HG03575 (cell line): ENCODE results near the gene MLXIPL.
"Not testable (repeated sequence)": the region's sequence is repeated elsewhere in the genome, so short reads cannot be mapped to it uniquely, and the experiment has no call there.

Experiments used
- ATAC-seq: cut with Tn5 transposase; IDR thresholded peaks from one replicate; pipeline ENCODE4 v1.9.1; 2021; ENCODE audit not compliant: unreplicated experiment, insufficient number of reproducible peaks, low FRiP score; ENCODE audit errors: extremely low read depth

Gene MLXIPL

DNA sequence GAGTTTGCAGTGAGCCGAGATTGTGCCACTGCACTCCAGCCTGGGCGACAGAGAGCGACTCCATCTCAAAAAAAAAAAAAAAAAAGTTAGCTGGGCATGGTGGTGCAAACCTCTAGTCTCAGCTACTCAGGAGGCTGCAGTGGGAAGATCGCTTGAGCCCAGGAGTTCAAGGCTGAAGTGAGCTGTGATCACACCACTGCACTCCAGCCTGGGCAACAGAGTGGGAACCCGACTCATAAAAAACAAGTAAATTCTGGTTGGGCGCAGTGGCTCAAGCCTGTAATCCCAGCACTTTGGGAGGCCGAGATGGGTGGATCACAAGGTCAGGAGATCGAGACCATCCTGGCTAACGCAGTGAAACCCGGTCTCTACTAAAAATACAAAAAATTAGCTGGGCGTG lies 4.9 kb downstream of the MLXIPL start:
- ATAC-seq, result not testable (repeated sequence)

DNA sequence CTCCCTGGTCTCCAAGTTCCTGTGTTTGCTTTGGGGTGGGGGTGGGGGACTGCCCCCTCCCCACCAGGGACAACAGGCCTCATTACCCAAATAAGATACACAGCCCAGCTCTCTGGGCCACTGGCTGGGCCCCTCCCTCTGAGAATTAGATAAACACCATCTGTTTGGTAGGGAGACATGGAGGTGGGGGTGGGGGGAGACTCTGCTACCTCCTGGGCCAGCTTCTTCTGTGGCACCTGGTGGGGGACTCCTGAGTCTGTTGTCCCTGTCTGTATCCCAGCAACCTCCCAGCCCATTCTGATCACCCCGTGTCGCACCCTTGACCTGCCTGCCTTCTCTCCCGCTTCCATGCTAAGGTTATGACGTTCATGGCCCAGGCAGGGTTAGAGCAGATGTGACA lies 5.8 kb downstream of the MLXIPL start:
- ATAC-seq, result no peak

DNA sequence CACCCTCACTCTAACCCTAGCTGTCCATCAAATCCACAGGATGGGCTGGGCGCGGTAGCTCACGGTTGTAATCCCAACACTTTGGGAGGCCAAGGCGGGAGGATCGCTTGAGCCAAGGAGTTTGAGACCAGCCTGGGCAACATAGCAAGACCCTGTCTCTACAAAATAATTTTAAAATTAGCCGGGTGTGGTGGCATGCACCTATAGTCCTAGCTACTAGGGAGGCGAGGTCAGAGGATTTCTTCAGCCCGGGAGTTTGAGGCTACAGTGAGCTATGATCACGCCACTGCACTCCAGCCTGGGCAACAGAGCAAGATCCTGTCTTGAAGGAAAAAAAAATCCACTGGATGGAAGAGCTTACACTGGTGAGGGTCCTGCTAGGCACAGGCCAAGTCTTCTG lies 6.8 kb downstream of the MLXIPL start:
- not testable (repeated sequence) for ATAC-seq

DNA sequence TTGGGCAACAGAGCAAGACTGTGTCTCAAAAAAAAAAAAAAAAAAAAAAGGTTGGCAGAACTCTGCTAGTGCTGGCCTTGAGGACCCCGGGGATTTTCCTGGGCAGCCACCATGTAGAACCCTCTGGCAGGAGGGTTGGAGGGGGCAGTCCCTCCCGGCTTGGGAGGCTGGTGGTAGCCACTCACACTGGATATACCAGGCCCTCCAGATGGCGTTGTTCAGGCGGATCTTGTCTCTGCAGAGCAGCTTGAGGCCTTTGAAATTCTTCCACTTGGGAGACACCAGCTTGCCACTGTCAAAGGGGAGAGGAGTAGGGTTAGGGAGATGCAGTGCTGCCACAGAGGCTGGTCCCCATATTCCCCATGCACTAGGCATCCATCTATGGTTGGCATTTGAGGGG lies 8.4 kb downstream of the MLXIPL start:
- no peak for ATAC-seq

DNA sequence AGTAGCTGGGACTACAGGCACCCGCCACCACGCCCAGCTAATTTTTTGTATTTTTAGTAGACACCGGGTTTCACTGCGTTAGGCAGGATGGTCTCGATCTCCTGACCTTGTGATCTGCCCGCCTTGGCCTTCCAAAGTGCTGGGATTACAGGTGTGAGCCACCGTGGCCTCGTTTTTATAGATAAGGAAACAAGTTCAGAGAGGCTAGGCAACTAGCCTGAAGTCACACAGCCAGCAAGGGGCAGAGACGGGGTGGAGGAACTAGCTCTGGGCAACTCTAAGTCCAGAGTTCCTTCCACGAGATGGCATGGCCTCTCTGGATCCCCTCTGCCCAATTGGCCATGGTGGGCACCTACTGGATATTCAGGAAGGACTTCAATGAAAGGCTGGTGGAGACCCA lies 9.4 kb downstream of the MLXIPL start:
- ATAC-seq, result not testable (repeated sequence)

DNA sequence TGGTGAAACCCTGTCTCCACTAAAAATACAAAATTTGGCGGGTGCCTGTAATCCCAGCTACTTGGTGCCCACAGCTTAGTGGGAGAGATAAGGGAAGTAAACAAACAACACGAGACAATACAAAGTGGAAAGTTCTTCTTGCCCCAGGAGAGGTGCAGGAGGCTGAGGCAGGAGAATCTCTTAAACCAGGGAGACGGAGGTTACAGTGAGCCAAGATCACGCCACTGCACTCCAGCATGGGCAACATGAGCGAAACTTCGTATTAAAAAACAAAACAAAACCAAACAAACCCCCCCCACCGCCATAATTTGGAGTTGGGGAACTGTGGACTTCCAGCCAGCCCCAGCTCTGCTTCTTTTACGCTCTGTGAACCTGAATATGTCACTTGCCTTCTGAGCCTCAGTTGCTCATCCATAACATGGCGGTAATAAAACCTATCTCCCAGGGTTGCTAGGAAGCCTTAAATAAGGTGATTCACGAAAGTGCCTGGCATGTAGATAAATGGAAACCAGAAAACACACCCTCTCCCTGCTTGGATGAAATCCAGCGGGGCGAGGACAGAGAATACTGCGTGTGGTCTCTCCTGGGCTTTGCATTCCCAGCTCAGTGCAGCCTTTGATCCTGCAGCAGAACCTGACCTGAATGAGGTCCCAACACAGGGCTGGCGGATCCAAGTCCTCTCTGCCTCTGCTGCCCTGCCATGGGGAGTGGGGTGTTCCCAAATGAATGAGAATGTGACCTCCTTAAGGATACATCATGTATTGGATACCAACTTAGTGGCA lies 10.2 kb downstream of the MLXIPL start:
- ATAC-seq, result no peak

DNA sequence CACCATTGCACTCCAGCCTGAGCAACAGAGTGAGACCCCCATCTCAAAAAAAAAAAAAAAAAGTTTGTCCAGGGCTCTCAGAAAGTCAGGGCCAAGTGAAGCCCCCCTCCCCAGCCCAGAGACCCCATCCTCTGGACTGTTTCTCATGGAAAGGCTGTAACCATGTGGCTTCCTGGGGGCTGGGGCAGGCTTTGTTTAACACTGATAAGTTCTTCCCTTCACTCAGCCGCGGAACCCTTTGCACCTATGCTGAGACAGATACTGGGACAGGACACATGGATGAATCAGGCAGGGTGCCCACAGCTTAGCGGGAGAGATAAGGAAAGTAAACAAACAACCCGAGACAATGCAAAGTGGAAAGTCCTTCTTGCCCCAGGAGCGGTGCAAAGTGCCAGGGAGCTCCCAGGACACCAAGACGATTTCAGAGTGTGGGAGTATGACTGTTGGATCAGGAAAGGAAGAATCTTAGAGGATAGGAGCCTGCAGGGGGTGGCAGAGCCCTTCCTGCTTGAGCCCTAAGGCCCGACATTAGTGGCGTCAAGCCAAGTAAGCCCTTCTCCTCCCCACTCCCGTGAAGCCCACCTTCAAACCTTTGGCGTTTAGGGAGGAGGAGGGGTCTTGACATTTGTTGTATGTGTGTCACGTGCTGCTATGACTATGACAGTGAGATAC lies 11.6 kb downstream of the MLXIPL start:
- ATAC-seq, result no peak

DNA sequence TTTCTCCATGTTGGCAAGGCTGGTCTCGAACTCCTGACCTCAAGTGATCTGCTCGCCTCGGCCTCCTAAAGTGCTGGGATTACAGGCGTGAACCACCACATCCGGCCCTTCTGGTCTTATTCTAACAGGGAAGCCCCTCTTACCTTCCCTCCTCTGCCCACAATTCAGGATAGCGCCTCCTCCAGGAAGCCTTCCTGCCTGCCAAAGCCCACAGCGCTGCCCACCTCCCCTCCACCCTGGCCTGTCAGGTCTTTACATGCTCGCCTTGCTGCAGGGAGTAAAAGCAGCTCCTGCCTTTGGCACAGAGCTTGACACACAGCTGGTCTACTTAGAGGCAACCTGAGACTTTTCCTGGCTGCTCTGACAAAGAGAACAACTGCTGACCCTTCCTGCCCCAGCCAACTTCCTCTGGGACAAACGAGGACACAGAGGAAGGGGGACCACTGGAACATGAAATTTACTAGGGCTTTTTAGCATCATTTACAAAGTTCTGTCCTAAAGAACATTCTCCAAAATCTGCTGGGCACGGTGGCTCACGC lies 13.2 kb downstream of the MLXIPL start:
- no peak for ATAC-seq

DNA sequence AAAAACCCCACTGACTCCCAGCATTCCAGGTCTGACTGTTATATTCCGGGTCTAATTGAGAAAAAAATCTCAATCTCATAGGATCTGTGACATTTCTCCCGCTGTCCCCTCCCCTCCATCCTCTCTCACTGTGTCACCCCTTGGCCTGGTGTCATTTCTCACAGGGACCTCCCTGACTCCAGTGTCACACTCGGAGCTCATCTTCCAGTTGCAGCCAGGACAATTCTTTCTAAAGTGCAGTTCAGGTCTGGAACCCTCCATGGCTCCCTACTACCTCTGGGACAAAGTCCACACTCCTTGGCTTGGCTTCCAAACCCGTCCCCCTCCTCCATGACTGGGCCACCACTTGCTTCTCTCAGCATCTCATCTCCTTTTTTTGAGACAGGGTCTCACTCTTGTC lies 14.2 kb downstream of the MLXIPL start:
- ATAC-seq, result no peak

DNA sequence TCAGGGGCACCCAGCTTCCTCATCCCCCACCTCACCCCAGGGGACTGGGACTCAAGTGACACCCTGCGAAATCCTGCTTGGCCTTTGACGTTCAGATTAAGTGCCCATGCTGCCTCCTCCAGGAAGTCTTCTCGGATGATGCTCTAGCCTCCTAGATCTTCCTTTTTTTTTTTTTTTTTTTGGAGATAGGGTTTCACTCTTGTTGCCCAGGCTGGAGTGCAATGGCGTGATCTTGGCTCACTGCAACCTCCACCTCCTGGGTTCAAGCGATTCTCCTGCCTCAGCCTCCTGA lies 16.7 kb downstream of the MLXIPL start:
- not testable (repeated sequence) for ATAC-seq

DNA sequence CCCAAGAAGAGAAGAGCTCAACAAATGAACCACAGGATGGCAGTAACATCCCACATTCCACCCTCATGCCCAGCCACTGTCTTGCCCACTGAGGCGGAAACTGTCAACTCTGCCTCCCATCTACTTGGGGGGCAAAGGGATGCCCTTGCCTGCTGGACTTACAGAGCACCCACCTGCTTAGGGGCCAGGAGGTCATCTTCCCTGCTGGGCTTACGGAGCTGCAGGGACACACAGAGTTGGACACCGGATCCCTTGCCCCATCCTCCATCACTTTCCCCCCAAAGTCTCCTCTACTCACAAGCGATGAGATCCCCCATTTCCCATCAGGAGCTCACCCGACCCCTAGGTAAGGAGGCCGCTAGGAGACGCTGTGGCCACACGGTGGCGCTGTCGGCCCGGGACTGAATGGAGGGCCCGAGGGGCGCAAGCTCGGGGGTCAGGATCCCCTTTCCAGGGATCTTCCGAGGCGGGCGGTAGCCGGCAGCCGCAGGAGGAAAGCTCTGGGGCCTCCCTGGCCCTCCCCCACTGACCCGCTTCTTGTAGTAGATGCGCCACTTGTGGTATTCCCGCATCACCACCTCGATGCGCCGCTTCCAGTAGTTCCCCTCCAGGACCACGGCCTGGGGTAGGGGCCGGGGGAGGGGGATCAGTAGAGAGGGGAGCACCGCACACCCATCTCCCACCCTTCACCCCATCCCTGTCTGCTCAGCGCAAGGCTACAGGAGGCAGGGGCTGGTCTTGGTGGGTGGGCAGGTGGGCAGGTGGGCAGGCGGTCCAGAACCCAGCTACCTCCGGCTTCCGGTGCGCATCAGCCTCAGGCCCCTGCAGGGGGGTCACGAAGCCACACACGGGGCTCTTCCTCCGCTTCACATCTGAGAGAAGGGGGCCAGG lies 17.3 kb downstream of the MLXIPL start:
- no peak for ATAC-seq

DNA sequence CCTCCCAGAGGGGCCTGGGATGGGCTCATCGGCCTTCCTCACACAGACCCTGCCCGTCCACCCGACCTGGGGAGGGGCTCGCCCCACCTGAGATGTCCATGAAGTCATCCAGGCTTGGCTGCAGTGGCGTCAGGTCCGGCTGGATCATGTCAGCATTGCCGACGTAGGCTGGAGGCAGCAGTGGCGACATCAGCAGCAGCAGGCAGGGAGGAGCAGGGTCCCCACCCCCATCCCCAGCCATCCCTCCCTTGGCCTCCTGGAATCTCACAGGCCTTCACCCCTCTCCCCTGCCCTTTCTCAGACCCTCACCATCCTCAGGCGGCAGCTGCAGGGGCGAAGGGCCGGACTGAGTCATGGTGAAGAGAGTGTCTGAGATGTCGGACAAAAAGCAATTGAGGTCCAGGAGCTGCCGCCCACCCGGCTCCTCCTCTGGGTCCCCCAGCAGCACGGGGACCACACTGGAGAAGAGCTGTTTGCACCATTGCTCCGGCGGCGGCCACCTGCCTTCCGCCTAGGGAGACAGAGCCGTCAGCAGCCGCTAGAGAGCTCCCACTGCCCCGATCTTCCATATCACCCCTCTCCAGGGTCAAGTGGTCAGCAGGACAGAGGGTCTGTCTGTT lies 18.6 kb downstream of the MLXIPL start:
- no peak for ATAC-seq

DNA sequence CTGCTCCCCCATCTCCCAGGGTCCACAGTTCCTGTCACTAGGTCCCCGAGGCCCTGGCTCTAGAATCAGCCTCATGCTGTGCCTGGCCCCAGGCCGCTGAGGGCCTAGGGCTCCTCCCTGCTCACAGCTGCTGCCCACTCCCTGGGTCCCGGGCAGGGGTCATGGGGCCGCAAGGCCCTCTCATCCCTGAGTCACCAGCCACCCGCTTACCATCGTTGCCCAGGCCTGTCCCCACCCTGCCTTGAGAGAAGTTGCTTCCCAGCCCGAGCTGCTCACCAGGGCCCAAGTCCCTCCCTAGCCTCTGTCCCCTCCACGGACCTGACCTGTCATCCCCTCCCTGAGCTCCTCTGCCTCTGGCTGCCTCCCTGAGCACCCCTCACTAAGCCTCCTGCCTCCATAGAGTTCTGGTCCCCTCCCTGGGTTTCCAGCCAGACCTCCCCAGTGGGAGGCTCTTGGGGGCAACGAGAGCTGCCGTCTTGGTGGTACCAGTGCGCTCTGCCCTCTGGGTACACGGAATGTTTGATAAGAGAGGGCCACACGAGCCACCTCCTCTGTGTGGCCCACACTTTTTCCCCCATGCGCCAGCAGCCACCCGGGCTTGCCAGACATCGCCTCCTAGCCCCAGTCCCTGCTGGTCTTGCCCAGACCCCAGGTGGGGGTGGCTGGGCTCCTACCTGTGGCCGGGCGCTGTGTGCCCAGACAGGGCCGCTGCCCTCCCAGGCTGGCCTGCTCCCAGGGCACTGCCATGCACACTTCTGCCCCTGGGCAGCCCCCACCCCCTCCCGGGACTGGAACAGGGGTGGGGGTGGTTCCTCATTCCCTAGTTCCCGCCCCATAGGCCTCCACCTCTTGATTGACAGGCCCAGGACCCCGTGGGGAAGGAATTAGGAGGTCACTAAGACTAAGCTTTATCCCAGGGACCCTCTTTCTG lies 21.3 kb downstream of the MLXIPL start:
- ATAC-seq, result no peak

DNA sequence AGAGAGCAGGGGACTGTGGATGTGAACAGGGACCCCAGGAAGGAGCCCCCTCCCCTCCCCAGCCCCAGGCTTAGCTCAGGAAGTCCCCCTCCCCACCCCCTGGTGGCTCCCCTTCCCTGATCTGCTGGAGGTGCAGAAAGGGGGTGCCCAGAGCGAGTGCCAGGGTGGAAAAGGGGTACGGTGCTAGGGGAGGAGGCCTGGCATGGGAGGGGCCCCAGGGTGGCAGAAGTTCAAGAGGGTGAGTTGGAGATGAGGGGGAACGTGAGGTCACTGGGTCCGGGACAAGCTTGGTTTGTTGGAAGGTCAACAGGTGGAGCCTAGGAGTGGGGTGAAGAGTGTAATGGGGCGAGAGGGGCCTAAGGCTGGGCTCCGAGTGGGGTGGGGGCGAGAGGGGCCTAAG lies 24.4 kb downstream of the MLXIPL start:
- ATAC-seq, result no peak

DNA sequence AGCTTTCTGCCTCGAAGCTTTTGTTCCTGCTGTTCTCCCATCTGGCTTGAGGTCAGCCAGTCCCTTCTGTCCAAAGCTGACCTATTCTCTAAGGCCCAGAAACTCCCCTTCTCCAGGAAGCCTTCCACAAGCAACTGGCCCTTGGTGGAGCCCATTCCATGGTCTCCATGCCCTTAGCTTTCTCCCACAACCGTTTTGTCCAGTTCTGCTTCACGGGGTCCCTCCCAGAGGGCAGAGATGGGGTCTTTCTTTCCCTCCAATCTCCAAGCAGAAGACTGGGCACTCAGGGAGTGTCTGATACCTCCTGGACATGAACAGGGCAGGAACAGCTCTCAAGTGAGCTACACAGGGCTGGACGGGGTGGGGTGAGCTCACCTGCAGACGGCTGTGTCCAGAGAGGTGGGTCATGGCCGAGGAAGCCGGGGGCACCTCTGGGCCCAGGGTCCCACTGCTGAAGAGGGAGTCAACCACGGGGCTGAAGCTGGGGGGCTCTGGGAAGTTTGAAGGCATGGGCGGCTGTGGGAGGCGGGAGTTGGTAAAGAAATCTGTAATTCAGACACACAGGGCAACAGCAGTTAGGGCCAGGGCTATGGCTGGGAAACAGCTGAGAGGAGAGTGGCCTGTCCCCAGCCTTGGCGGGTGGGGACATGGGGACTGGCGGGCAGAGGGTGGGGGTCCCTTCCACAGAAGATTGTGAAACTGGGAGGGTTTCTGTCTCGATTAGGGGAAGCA lies 25.0 kb downstream of the MLXIPL start:
- ATAC-seq, result no peak

DNA sequence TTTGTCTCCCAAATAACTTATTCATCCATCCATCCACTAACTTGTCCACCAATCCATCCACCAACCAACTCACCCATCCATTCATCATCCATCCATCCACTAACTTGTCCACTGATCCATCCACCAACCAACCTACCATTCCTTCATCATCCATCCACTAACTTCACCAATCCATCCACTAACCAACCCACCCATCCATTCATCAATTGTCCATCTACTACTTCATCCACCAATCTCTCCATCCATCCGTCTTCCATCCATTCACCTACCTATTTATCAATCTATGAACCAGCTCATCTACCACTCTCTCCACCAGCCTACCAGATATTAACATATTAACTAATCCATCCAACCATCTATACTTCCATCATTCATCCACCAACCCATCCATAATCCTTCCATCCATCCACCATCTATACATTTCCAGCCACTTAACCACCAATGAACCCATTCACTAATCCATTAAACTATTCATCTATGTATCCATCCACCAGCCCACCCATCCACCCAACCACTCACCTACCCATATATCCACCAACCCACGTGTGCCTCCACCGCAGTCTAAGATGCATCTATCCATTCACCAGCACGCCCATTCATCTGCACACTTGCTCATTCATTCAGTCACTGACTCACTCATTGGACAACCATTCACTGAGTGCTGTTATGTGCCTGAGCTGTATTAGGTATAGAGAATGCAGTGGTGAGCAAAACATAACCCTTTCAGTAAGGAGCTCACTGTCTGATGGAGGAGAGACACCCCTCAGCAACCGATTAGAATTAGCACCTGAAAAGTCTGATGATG lies 26.1 kb downstream of the MLXIPL start:
- no peak for ATAC-seq
